IMR-90 (cell line): ENCODE data around the gene HOXC6. TPM values are rescaled to one million over a fixed set of nuclear protein-coding genes. Genes with fewer than 3 reads are reported as not detected.

ENCODE experiments used
- ATAC-seq: fragments of 200-7000 bp; cut with Tn5 transposase; 2 replicates; pipeline ENCODE4 v1.9.1; 2020; ENCODE audit warnings: low read depth, mild to moderate bottlenecking, moderate library complexity
- BruUV-seq: library from RNA; stranded (reverse); fragments of 400-500 nt; replicated peaks from 2 replicates; lab custom pipeline; 2021; lab: Mats Ljungman, UMichigan
- CTCF ChIA-PET: fragments of 300-600 bp; formaldehyde crosslinking; extraction: SDS; loops from one replicate; lab custom pipeline; 2021; ENCODE audit warnings: antibody characterized with exemption; lab: Yijun Ruan, JAX
- POLR2A ChIA-PET: fragments of 300-600 bp; sonication (Branson Sonifier 250); formaldehyde crosslinking; loops from one replicate; lab custom pipeline; 2022; ENCODE audit warnings: antibody characterized with exemption; ENCODE audit not compliant: unreplicated experiment; lab: Charles Lee
- DNase-seq: peaks from one replicate; pipeline ENCODE4 v3.0.0; 2013
- H2AFZ ChIP-seq: replicated peaks from 2 replicates; pipeline ENCODE3; 2013; ENCODE audit warnings: low read length, mild to moderate bottlenecking; ENCODE audit not compliant: poor library complexity
- H2AK5ac ChIP-seq: 2 replicates; pipeline ENCODE4 v1.6.1; 2013; ENCODE audit warnings: low read depth, low read length, inconsistent platforms
- H2AK9ac ChIP-seq: replicated peaks from 2 replicates; pipeline ENCODE3; 2013; ENCODE audit warnings: mild to moderate bottlenecking, low read depth, low read length, moderate library complexity; ENCODE audit not compliant: poor library complexity
- H2BK120ac ChIP-seq: 2 replicates; pipeline ENCODE4 v1.6.1; 2013; ENCODE audit warnings: low read depth, low read length, inconsistent platforms
- H2BK15ac ChIP-seq: 3 replicates; pipeline ENCODE4 v1.6.1; 2013; ENCODE audit warnings: low read depth, low read length, inconsistent platforms
- H2BK20ac ChIP-seq: 2 replicates; pipeline ENCODE4 v1.6.1; 2013; ENCODE audit warnings: low read depth, mild to moderate bottlenecking, inconsistent platforms, low read length, moderate library complexity
- H2BK5ac ChIP-seq: 2 replicates; pipeline ENCODE4 v1.6.1; 2013; ENCODE audit warnings: mild to moderate bottlenecking, low read depth, low read length, inconsistent platforms; ENCODE audit not compliant: poor library complexity, severe bottlenecking
- H3K14ac ChIP-seq: replicated peaks from 2 replicates; pipeline ENCODE4 v1.6.1; 2013; ENCODE audit warnings: low read depth, low read length, inconsistent platforms
- H3K18ac ChIP-seq: 2 replicates; pipeline ENCODE4 v1.6.1; 2013; ENCODE audit warnings: low read depth, low read length, control low read depth
- H3K23ac ChIP-seq: 2 replicates; pipeline ENCODE4 v1.6.1; 2013; ENCODE audit warnings: low read depth, low read length, inconsistent platforms
- H3K27ac ChIP-seq: 2 replicates; pipeline ENCODE4 v1.5.1; 2013; ENCODE audit warnings: mild to moderate bottlenecking, control low read depth, low read length; ENCODE audit not compliant: insufficient read depth
- H3K27me3 ChIP-seq: 2 replicates; pipeline ENCODE4 v1.6.1; 2013; ENCODE audit warnings: low read length; ENCODE audit not compliant: control insufficient read depth, insufficient read depth
- H3K36me3 ChIP-seq: 2 replicates; pipeline ENCODE4 v1.6.1; 2013; ENCODE audit warnings: low read length, mixed read lengths; ENCODE audit not compliant: control insufficient read depth, insufficient read depth
- H3K4ac ChIP-seq: 2 replicates; pipeline ENCODE4 v1.6.1; 2013; ENCODE audit warnings: low read depth, low read length, inconsistent platforms
- H3K4me1 ChIP-seq: 2 replicates; pipeline ENCODE4 v1.6.1; 2013; ENCODE audit warnings: low read length, mixed read lengths; ENCODE audit not compliant: control insufficient read depth, insufficient read depth
- H3K4me2 ChIP-seq: 2 replicates; pipeline ENCODE4 v1.6.1; 2013; ENCODE audit warnings: low read depth, mild to moderate bottlenecking, control low read depth, low read length, moderate library complexity
- H3K4me3 ChIP-seq: 2 replicates; pipeline ENCODE4 v1.5.1; 2013; ENCODE audit warnings: low read depth, mild to moderate bottlenecking, control low read depth, low read length, moderate library complexity; ENCODE audit not compliant: insufficient read depth
- H3K56ac ChIP-seq: 2 replicates; pipeline ENCODE4 v1.6.1; 2013; ENCODE audit warnings: low read length, inconsistent platforms; ENCODE audit not compliant: insufficient read depth; ENCODE audit errors: extremely low read depth
- H3K79me1 ChIP-seq, 2 experiments: 2 replicates each; pipeline ENCODE4 v1.6.1; 2013; ENCODE audit warnings: low read length in 2 of 2, inconsistent platforms in 1 of 2, low read depth in 1 of 2
- H3K9ac ChIP-seq: 2 replicates; pipeline ENCODE4 v1.6.1; 2013; ENCODE audit warnings: low read depth, low read length, control low read depth
- H3K9me1 ChIP-seq: 2 replicates; pipeline ENCODE4 v1.6.1; 2013; ENCODE audit warnings: low read length, inconsistent platforms; ENCODE audit not compliant: insufficient read depth
- H3K9me3 ChIP-seq: 2 replicates; pipeline ENCODE4 v1.6.1; 2013; ENCODE audit warnings: low read length; ENCODE audit not compliant: control insufficient read depth, insufficient read depth
- H4K20me1 ChIP-seq: 2 replicates; pipeline ENCODE4 v1.6.1; 2013; ENCODE audit warnings: low read length, inconsistent platforms; ENCODE audit not compliant: insufficient read depth
- H4K5ac ChIP-seq: 2 replicates; pipeline ENCODE4 v1.6.1; 2013; ENCODE audit warnings: mild to moderate bottlenecking, low read depth, low read length, control low read depth
- H4K8ac ChIP-seq, 2 experiments: 2 replicates each; pipeline ENCODE4 v1.6.1; 2013; ENCODE audit warnings: low read depth in 2 of 2, low read length in 2 of 2, control low read depth in 1 of 2, inconsistent platforms in 1 of 2
- H4K91ac ChIP-seq: 2 replicates; pipeline ENCODE4 v1.6.1; 2013; ENCODE audit warnings: low read depth, low read length, inconsistent platforms; ENCODE audit not compliant: insufficient read depth
- BHLHE40 ChIP-seq: fragments of 150-350 bp; IDR thresholded peaks from 2 replicates; pipeline ENCODE4 v1.6.1; 2016; ENCODE audit warnings: mild to moderate bottlenecking, low read depth, low read length
- CEBPB ChIP-seq: IDR thresholded peaks from 2 replicates; pipeline ENCODE4 v1.6.1; 2012; ENCODE audit warnings: low read depth, low read length, improper control_type of control experiment
- FOS ChIP-seq: fragments of 150-350 bp; IDR thresholded peaks from 2 replicates; pipeline ENCODE4 v1.6.1; 2016; ENCODE audit warnings: low read depth, low read length
- MAZ ChIP-seq: IDR thresholded peaks from 2 replicates; pipeline ENCODE4 v1.6.1; 2012; ENCODE audit warnings: low read depth, mild to moderate bottlenecking, low read length, improper control_type of control experiment, moderate library complexity, borderline replicate concordance
- NFE2L2 ChIP-seq: fragments of 150-350 bp; IDR thresholded peaks from 2 replicates; pipeline ENCODE4 v1.6.1; 2016; ENCODE audit warnings: low read depth, mild to moderate bottlenecking, low read length
- POLR2A ChIP-seq: IDR thresholded peaks from 2 replicates; pipeline ENCODE4 v1.6.1; 2012; ENCODE audit warnings: mild to moderate bottlenecking, low read depth, low read length
- RAD21 ChIP-seq: IDR thresholded peaks from 2 replicates; pipeline ENCODE4 v1.6.1; 2012; ENCODE audit warnings: low read length, improper control_type of control experiment
- RCOR1 ChIP-seq: IDR thresholded peaks from 2 replicates; pipeline ENCODE4 v1.6.1; 2012; ENCODE audit warnings: mild to moderate bottlenecking, low read length, improper control_type of control experiment; ENCODE audit not compliant: insufficient replicate concordance
- SMC3 ChIP-seq: fragments of 150-350 bp; IDR thresholded peaks from 2 replicates; pipeline ENCODE4 v1.6.1; 2016; ENCODE audit warnings: low read depth, mild to moderate bottlenecking, antibody characterized with exemption, low read length, moderate library complexity
- WGBS, 2 experiments: methylation state at CpG; one replicate each; pipeline versions ENCODE4 v1.1.5 to v1.1.7; 2013; ENCODE audit warnings: missing lambda C conversion rate in 2 of 2; ENCODE audit not compliant: insufficient read length in 1 of 2; ENCODE audit errors: extremely low coverage in 2 of 2; 5-methylcytosine and 5-hydroxymethylcytosine counted together
- dilution Hi-C: fragments of 300-500 bp; cut with HindIII; formaldehyde crosslinking; loops from one replicate; pipeline ENCODE4 v1.14.3; 2018; ENCODE audit warnings: low sequenced_read_pairs; ENCODE audit not compliant: unreplicated experiment
- in situ Hi-C: fragments of 300-500 bp; cut with MboI; formaldehyde crosslinking; loops from 3 replicates; pipeline ENCODE4 v1.14.3; 2019; ENCODE audit warnings: low sequenced_read_pairs, inconsistent platforms, mixed read lengths
- intact Hi-C: fragments of 100-400 bp; cut with micrococcal nuclease; formaldehyde crosslinking; loops from 2 replicates; pipeline ENCODE4 v1.10.0; 2022
- polyA plus RNA-seq, 3 experiments: library from polyadenylated mRNA; depleted of rRNA; stranded (reverse); fragments of >200 nt; gene quantifications; 2 replicates each; pipeline ENCODE4 v1.2.3, GENCODE V29; 2012; ENCODE audit warnings: low replicate concordance in 1 of 3
- total RNA-seq: library from RNA; depleted of rRNA; stranded (reverse); fragments of >200 nt; gene quantifications from 2 replicates; pipeline ENCODE4 v1.2.3, GENCODE V29; 2012
- TF ChIP-seq, protein P1 (sequence below): fragments of 150-350 bp; IDR thresholded peaks from 2 replicates; pipeline ENCODE4 v1.6.1; 2016; ENCODE audit warnings: low read depth, mild to moderate bottlenecking, low read length, moderate library complexity, borderline replicate concordance
- TF ChIP-seq, protein P2 (sequence below): conservative IDR thresholded peaks from 2 replicates; pipeline ENCODE4 v1.5.1; 2012; ENCODE audit warnings: mild to moderate bottlenecking, low read depth, low read length, improper control_type of control experiment
- TF ChIP-seq, protein P3 (sequence below): fragments of 150-350 bp; IDR thresholded peaks from 2 replicates; pipeline ENCODE4 v1.6.1; 2017; ENCODE audit warnings: mild to moderate bottlenecking, antibody characterized with exemption, low read length, low read depth

HOXC6 gene
- total and polyA plus RNA-seq, 2 of the 4 experiments (the other 2 are of a cell fraction) = 1.1 TPM; not detected in 1

DNA sequence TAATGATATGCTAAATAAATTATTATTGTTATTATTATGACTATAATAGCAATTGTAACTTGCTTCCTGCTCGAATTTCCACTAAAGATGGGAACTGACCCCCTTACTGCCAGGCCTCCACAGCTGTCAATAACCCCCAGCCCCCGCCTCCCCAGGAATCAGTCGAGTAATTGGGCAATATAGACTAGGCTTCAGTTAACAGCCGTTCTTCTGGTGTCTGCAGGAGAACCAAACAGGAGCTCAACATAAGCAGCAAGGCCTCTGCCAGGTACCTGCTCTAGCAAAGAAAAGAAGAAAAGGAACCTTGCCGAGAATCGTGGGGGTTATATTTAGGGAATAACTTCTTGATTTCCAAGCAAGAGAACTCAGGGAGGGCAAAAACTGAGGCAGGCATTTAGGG is 47.2 kb downstream of the HOXC6 start:
- no TSS peak for BruUV-seq
- ATAC-seq (no peak), DNase-seq (no peak)
- ChIA-PET POLR2A (no interaction called here), CTCF (no interaction called here)
- no peaks in the 10 kb centered on the region for H3K4me1 ChIP-seq
- H2BK20ac ChIP-seq = no peak overlapping the region
- H4K91ac ChIP-seq = no peak overlapping the region
- no peak overlapping the region for H3K18ac ChIP-seq
- intact Hi-C loops (no loop called here), in situ Hi-C loops (no loop called here), dilution Hi-C loops (no loop called here)
- H2AK9ac ChIP-seq = no peak overlapping the region
- H4K5ac ChIP-seq = no peak overlapping the region
- H3K36me3 ChIP-seq = no peaks in the 10 kb centered on the region
- H3K14ac ChIP-seq = no peak overlapping the region
- no peak overlapping the region for H3K56ac ChIP-seq
- H3K9ac ChIP-seq = no peak overlapping the region
- 54% methylated on average over 3 of the region's 6 CpGs; no CpG with 5 or more reads in 1 of the 2 experiments for WGBS, 2 experiments
- peaks cover 26% of the 10 kb centered on the region for H3K27me3 ChIP-seq
- no peak overlapping the region for H2AFZ ChIP-seq
- H3K23ac ChIP-seq = no peak overlapping the region
- no peak overlapping the region for H2AK5ac ChIP-seq
- TF ChIP-seq RCOR1 (no peak), MAZ (no peak), BHLHE40 (no peak), RAD21 (no peak), FOS (no peak), NFE2L2 (no peak), SMC3 (no peak), POLR2A (no peak), CEBPB (no peak)
- TF ChIP-seq, protein P1, sequence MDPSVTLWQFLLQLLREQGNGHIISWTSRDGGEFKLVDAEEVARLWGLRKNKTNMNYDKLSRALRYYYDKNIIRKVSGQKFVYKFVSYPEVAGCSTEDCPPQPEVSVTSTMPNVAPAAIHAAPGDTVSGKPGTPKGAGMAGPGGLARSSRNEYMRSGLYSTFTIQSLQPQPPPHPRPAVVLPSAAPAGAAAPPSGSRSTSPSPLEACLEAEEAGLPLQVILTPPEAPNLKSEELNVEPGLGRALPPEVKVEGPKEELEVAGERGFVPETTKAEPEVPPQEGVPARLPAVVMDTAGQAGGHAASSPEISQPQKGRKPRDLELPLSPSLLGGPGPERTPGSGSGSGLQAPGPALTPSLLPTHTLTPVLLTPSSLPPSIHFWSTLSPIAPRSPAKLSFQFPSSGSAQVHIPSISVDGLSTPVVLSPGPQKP = no peak
- TF ChIP-seq, protein P2, sequence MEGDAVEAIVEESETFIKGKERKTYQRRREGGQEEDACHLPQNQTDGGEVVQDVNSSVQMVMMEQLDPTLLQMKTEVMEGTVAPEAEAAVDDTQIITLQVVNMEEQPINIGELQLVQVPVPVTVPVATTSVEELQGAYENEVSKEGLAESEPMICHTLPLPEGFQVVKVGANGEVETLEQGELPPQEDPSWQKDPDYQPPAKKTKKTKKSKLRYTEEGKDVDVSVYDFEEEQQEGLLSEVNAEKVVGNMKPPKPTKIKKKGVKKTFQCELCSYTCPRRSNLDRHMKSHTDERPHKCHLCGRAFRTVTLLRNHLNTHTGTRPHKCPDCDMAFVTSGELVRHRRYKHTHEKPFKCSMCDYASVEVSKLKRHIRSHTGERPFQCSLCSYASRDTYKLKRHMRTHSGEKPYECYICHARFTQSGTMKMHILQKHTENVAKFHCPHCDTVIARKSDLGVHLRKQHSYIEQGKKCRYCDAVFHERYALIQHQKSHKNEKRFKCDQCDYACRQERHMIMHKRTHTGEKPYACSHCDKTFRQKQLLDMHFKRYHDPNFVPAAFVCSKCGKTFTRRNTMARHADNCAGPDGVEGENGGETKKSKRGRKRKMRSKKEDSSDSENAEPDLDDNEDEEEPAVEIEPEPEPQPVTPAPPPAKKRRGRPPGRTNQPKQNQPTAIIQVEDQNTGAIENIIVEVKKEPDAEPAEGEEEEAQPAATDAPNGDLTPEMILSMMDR = no peak
- TF ChIP-seq, protein P3, sequence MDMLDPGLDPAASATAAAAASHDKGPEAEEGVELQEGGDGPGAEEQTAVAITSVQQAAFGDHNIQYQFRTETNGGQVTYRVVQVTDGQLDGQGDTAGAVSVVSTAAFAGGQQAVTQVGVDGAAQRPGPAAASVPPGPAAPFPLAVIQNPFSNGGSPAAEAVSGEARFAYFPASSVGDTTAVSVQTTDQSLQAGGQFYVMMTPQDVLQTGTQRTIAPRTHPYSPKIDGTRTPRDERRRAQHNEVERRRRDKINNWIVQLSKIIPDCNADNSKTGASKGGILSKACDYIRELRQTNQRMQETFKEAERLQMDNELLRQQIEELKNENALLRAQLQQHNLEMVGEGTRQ = no peak
- H4K20me1 ChIP-seq = no peaks in the 10 kb centered on the region
- no peak overlapping the region for H2BK15ac ChIP-seq
- H3K9me3 ChIP-seq = no peaks in the 10 kb centered on the region
- H3K4me2 ChIP-seq = no peak overlapping the region
- no peak overlapping the region for H3K4me3 ChIP-seq
- H2BK120ac ChIP-seq = no peak overlapping the region
- H3K79me1 ChIP-seq = no peaks in the 10 kb centered on the region
- H3K9me1 ChIP-seq = no peaks in the 10 kb centered on the region
- no peak overlapping the region for H3K4ac ChIP-seq
- no peak overlapping the region for H2BK5ac ChIP-seq
- H4K8ac ChIP-seq = no peak overlapping the region
- no peak overlapping the region for H3K27ac ChIP-seq
